ENCODE data around the gene LMOD3.

Gene LMOD3

GRCh38 chr3:69121513-69121912 is 882 bp downstream of the LMOD3 start:
- 0 out of 2 replicates have a peak overlapping the region, but pooled peaks have one; percentile 61 for H2AFZ ChIP-seq (ENCODE audit: low read depth, low read length)
- no peak overlapping the region for H3K4me2 ChIP-seq (ENCODE audit: low read length)

GRCh38 chr3:69120879-69121464 is 1.4 kb downstream of the LMOD3 start:
- Histone ChIP-seq H3K4me2 (ENCODE audit: low read length) (peak overlapping the region; percentile 31), H3K9me3 (ENCODE audit: insufficient read depth, low read length) (no peaks in the 10 kb centered on the region), H3K4me3 (ENCODE audit: low read length) (no peak overlapping the region), H4K20me1 (ENCODE audit: insufficient read depth, low read length) (no peaks in the 10 kb centered on the region), H3K27ac (ENCODE audit: low read length) (no peak overlapping the region), H3K9ac (ENCODE audit: low read length) (no peak overlapping the region), H3K4me1 (ENCODE audit: low read length) (no peaks in the 10 kb centered on the region), H2AFZ (ENCODE audit: low read depth, low read length) (peak overlapping the region; percentile 61; the same call in 1 of the 2 replicates), H3K36me3 (replicated peaks; ENCODE audit: low read depth, low read length) (no peaks in the 10 kb centered on the region), H3K79me2 (ENCODE audit: low read length) (no peaks in the 10 kb centered on the region), H3K27me3 (ENCODE audit: low read depth, low read length) (no peaks in the 10 kb centered on the region)
- TF ChIP-seq EZH2phosphoT487 (IDR thresholded peaks at IDR 0.05; ENCODE audit: low read depth) (no peak), CTCF (IDR thresholded peaks at IDR 0.05; ENCODE audit: low read depth, low read length) (peak; percentile 98)

More at GRCh38 chr3:69121513-69121912, 882 bp downstream of the LMOD3 start:
- TF ChIP-seq CTCF (IDR thresholded peaks at IDR 0.05; ENCODE audit: low read depth, low read length) (no peak), EZH2phosphoT487 (IDR thresholded peaks at IDR 0.05; ENCODE audit: low read depth) (no peak)
- Histone ChIP-seq H3K9ac (ENCODE audit: low read length) (no peak overlapping the region), H3K27ac (ENCODE audit: low read length) (no peak overlapping the region), H3K4me3 (ENCODE audit: low read length) (no peak overlapping the region), H3K27me3 (ENCODE audit: low read depth, low read length) (peaks cover under 1% of the 10 kb centered on the region; the same call in 1 of the 2 replicates), H3K79me2 (ENCODE audit: low read length) (no peaks in the 10 kb centered on the region), H3K9me3 (ENCODE audit: insufficient read depth, low read length) (no peaks in the 10 kb centered on the region), H3K4me1 (ENCODE audit: low read length) (no peaks in the 10 kb centered on the region), H4K20me1 (ENCODE audit: insufficient read depth, low read length) (no peaks in the 10 kb centered on the region), H3K36me3 (replicated peaks; ENCODE audit: low read depth, low read length) (no peaks in the 10 kb centered on the region)

GRCh38 chr3:69119681-69120080 is 2.7 kb downstream of the LMOD3 start:
- no peaks in the 10 kb centered on the region for H3K36me3 ChIP-seq (replicated peaks; ENCODE audit: low read depth, low read length)
- no peaks in the 10 kb centered on the region for H3K9me3 ChIP-seq (ENCODE audit: insufficient read depth, low read length)
- H3K27ac ChIP-seq (ENCODE audit: low read length) = no peak overlapping the region
- H3K4me3 ChIP-seq (ENCODE audit: low read length) = no peak overlapping the region
- no peaks in the 10 kb centered on the region for H3K4me1 ChIP-seq (ENCODE audit: low read length)
- H3K9ac ChIP-seq (ENCODE audit: low read length) = no peak overlapping the region
- TF ChIP-seq CTCF (IDR thresholded peaks at IDR 0.05; ENCODE audit: low read depth, low read length) (no peak), EZH2phosphoT487 (IDR thresholded peaks at IDR 0.05; ENCODE audit: low read depth) (no peak)
- no peaks in the 10 kb centered on the region for H4K20me1 ChIP-seq (ENCODE audit: insufficient read depth, low read length)
- H3K4me2 ChIP-seq (ENCODE audit: low read length) = no peak overlapping the region
- no peak overlapping the region for H2AFZ ChIP-seq (ENCODE audit: low read depth, low read length)
- no peaks in the 10 kb centered on the region for H3K79me2 ChIP-seq (ENCODE audit: low read length)
- H3K27me3 ChIP-seq (ENCODE audit: low read depth, low read length) = no peaks in the 10 kb centered on the region

GRCh38 chr3:69119138-69119537 is 3.3 kb downstream of the LMOD3 start:
- H3K4me3 ChIP-seq (ENCODE audit: low read length) = no peak overlapping the region
- no peak overlapping the region for H3K27ac ChIP-seq (ENCODE audit: low read length)
- no peak for TF ChIP-seq CTCF (IDR thresholded peaks at IDR 0.05; ENCODE audit: low read depth, low read length)
- TF ChIP-seq EZH2phosphoT487 (IDR thresholded peaks at IDR 0.05; ENCODE audit: low read depth) = no peak
- no peaks in the 10 kb centered on the region for H3K9me3 ChIP-seq (ENCODE audit: insufficient read depth, low read length)
- no peaks in the 10 kb centered on the region for H3K36me3 ChIP-seq (replicated peaks; ENCODE audit: low read depth, low read length)
- no peaks in the 10 kb centered on the region for H4K20me1 ChIP-seq (ENCODE audit: insufficient read depth, low read length)
- no peak overlapping the region for H2AFZ ChIP-seq (ENCODE audit: low read depth, low read length)
- no peaks in the 10 kb centered on the region for H3K27me3 ChIP-seq (ENCODE audit: low read depth, low read length)
- H3K4me2 ChIP-seq (ENCODE audit: low read length) = no peak overlapping the region
- no peak overlapping the region for H3K9ac ChIP-seq (ENCODE audit: low read length)
- no peaks in the 10 kb centered on the region for H3K79me2 ChIP-seq (ENCODE audit: low read length)
- H3K4me1 ChIP-seq (ENCODE audit: low read length) = no peaks in the 10 kb centered on the region
